Measurements from ENCODE around the gene ANKHD1. TPM values are rescaled to one million over a fixed set of nuclear protein-coding genes. Genes with fewer than 3 reads are reported as not detected.

Gene ANKHD1
- total RNA-seq, 4 donors from 2014 or later: 128 to 177 (median 143) TPM

GRCh38 chr5:140575309-140575708 lies 173.7 kb downstream of the ANKHD1 start:
- TF ChIP-seq CTCF (IDR thresholded peaks at IDR 0.05; ENCODE audit: low read depth): no peak

- TF ChIP-seq CTCF (IDR thresholded peaks at IDR 0.05; ENCODE audit: low read depth): no peak
Measured at GRCh38 chr5:140576776-140577201, 175.2 kb downstream of the ANKHD1 start.

GRCh38 chr5:140587495-140587894 lies 185.9 kb downstream of the ANKHD1 start:
- no peak for TF ChIP-seq CTCF (IDR thresholded peaks at IDR 0.05; ENCODE audit: low read depth)

- no peak for TF ChIP-seq CTCF (IDR thresholded peaks at IDR 0.05; ENCODE audit: low read depth)
Measured at GRCh38 chr5:140588311-140589070, 186.9 kb downstream of the ANKHD1 start.

Small RNA genes within 50 kb of the gene (small RNA-seq; reads per million reads assigned to genes)
- gene RF00279: not detected
- not detected for gene RF00443
- not detected for gene RNU4-14P

Other genes starting within 250 kb of the ANKHD1 start
- gene CYSTM1, start 226.6 kb upstream of the ANKHD1 start, total RNA-seq: 100 to 1,000 TPM in 2 of 4 donors, 10 to 100 TPM in 2; 88.9 to 115 (median 106) TPM
- gene PFDN1, start 98.7 kb upstream of the ANKHD1 start, total RNA-seq: 100 to 1,000 TPM in 2 of 4 donors, 10 to 100 TPM in 2; 70.2 to 116 (median 90.9) TPM
- 10 to 100 TPM in 3 of 4 donors, 1 to 10 TPM in 1; 8.1 to 48.4 (median 22.2) TPM for gene HBEGF, start 55.2 kb upstream of the ANKHD1 start, total RNA-seq
- gene SLC4A9, start 41.6 kb upstream of the ANKHD1 start, total RNA-seq: under 1 TPM in 2 of 4 donors, not detected in 2; 0.17 to 0.22 TPM
- 10 to 100 TPM; 24.9 to 36.2 (median 27.9) TPM for gene EIF4EBP3, start 145.8 kb downstream of the ANKHD1 start, total RNA-seq
- 10 to 100 TPM; 12.4 to 33.3 (median 14.7) TPM for gene SRA1, start 155.6 kb downstream of the ANKHD1 start, total RNA-seq
- 10 to 100 TPM; 13.7 to 24.3 (median 18.9) TPM for gene APBB3, start 162.8 kb downstream of the ANKHD1 start, total RNA-seq
- 10 to 100 TPM; 21.1 to 32.2 (median 25.4) TPM for gene SLC35A4, start 163.0 kb downstream of the ANKHD1 start, total RNA-seq
- 100 to 1,000 TPM in 2 of 4 donors, 10 to 100 TPM in 2; 61.2 to 114 (median 97.3) TPM for gene CD14, start 231.3 kb downstream of the ANKHD1 start, total RNA-seq
- gene TMCO6, start 237.6 kb downstream of the ANKHD1 start, total RNA-seq: 10 to 100 TPM; 11.4 to 64.5 (median 23.7) TPM
- 10 to 100 TPM; 63.2 to 83.2 (median 74.8) TPM for gene NDUFA2, start 245.8 kb downstream of the ANKHD1 start, total RNA-seq
- 100 to 1,000 TPM in 3 of 4 donors, 10 to 100 TPM in 1; 80.7 to 144 (median 114) TPM for gene IK, start 246.0 kb downstream of the ANKHD1 start, total RNA-seq